Liver (tissue), 9 donors: ENCODE results near the gene ENPP7. TPM values are rescaled to one million over a fixed set of nuclear protein-coding genes. Genes with fewer than 3 reads are reported as not detected.

Experiments used
- DNase-seq: peaks from one replicate; pipeline ENCODE4 v3.0.0-alpha.2; 2017; ENCODE audit warnings: low spot score
- H3K27ac ChIP-seq, 2 donors: one replicate each; pipeline ENCODE4 v1.7.0; 2013; ENCODE audit warnings: inconsistent platforms in 2 of 2, low read length in 2 of 2, control low read depth in 1 of 2, low read depth in 1 of 2, mild to moderate bottlenecking in 1 of 2
- H3K27me3 ChIP-seq, 4 donors: one replicate each; pipeline versions ENCODE4 v1.6.1 to v1.7.0; 2013; ENCODE audit warnings: low read length in 3 of 4, inconsistent platforms in 1 of 4, mild to moderate bottlenecking in 1 of 4, moderate library complexity in 1 of 4; ENCODE audit not compliant: control insufficient read depth in 4 of 4, insufficient read depth in 4 of 4
- H3K36me3 ChIP-seq, 4 donors: one replicate each; pipeline versions ENCODE4 v1.6.1 to v1.7.0; 2013; ENCODE audit warnings: low read length in 3 of 4, mild to moderate bottlenecking in 3 of 4, low read depth in 1 of 4, moderate library complexity in 1 of 4; ENCODE audit not compliant: control insufficient read depth in 4 of 4, insufficient read depth in 3 of 4
- H3K4me1 ChIP-seq, 4 donors: one replicate each; pipeline versions ENCODE4 v1.6.1 to v1.7.0; 2013; ENCODE audit warnings: low read length in 3 of 4, mild to moderate bottlenecking in 3 of 4, moderate library complexity in 1 of 4; ENCODE audit not compliant: control insufficient read depth in 4 of 4, insufficient read depth in 4 of 4
- H3K4me3 ChIP-seq, 3 donors: one replicate each; pipeline versions ENCODE4 v1.6.1 to v1.7.0; 2013; ENCODE audit warnings: low read length in 3 of 3, control low read depth in 1 of 3, low read depth in 1 of 3, mild to moderate bottlenecking in 1 of 3
- H3K9ac ChIP-seq, 2 donors: one replicate each; pipeline ENCODE4 v1.7.0; 2013; ENCODE audit warnings: low read length in 2 of 2, mild to moderate bottlenecking in 2 of 2, moderate library complexity in 2 of 2, control low read depth in 1 of 2, low read depth in 1 of 2
- H3K9me3 ChIP-seq, 4 donors: one replicate each; pipeline versions ENCODE4 v1.6.1 to v1.7.0; 2013; ENCODE audit warnings: low read length in 3 of 4; ENCODE audit not compliant: control insufficient read depth in 4 of 4
- ATF3 ChIP-seq: IDR thresholded peaks from 2 replicates; pipeline ENCODE4 v1.6.1; 2016; ENCODE audit warnings: antibody characterized with exemption
- CTCF ChIP-seq: fragments of 150-350 bp; IDR thresholded peaks from 2 replicates; pipeline ENCODE4 v1.5.1; 2017; ENCODE audit warnings: improper control_type of control experiment, low read depth, low read length; ENCODE audit not compliant: missing input control
- EGR1 ChIP-seq, 2 donors: IDR thresholded peaks; 2 replicates each; pipeline ENCODE4 v1.6.1; 2016 to 2018; ENCODE audit warnings: antibody characterized with exemption in 2 of 2, low read depth in 2 of 2
- FOXA1 ChIP-seq: IDR thresholded peaks from 2 replicates; pipeline ENCODE4 v1.6.1; 2016; ENCODE audit warnings: antibody characterized with exemption
- FOXA2 ChIP-seq: IDR thresholded peaks from 2 replicates; pipeline ENCODE4 v1.6.1; 2016; ENCODE audit warnings: antibody characterized with exemption
- GABPA ChIP-seq, 2 donors: IDR thresholded peaks in 1 of 2; conservative IDR thresholded peaks in 1 of 2; 2 replicates each; pipeline ENCODE4 v1.6.1; 2016; ENCODE audit warnings: antibody characterized with exemption in 2 of 2, mild to moderate bottlenecking in 1 of 2, moderate library complexity in 1 of 2
- HNF4A ChIP-seq, 2 donors: conservative IDR thresholded peaks; 2 replicates each; pipeline ENCODE4 v1.6.1; 2016; ENCODE audit warnings: antibody characterized with exemption in 2 of 2, mild to moderate bottlenecking in 2 of 2
- HNF4G ChIP-seq: IDR thresholded peaks from 2 replicates; pipeline ENCODE4 v1.6.1; 2016; ENCODE audit warnings: antibody characterized with exemption
- JUND ChIP-seq, 2 donors: IDR thresholded peaks; 2 replicates each; pipeline ENCODE4 v1.6.1; 2016; ENCODE audit warnings: antibody characterized with exemption in 2 of 2
- MAX ChIP-seq: IDR thresholded peaks from 2 replicates; pipeline ENCODE4 v1.6.1; 2016; ENCODE audit warnings: antibody characterized with exemption
- RAD21 ChIP-seq, 2 donors: IDR thresholded peaks; 2 replicates each; pipeline ENCODE4 v1.6.1; 2016; ENCODE audit warnings: antibody characterized with exemption in 2 of 2, mild to moderate bottlenecking in 2 of 2
- REST ChIP-seq: IDR thresholded peaks from 2 replicates; pipeline ENCODE4 v1.6.1; 2016; ENCODE audit warnings: antibody characterized with exemption, mild to moderate bottlenecking
- RXRA ChIP-seq, 2 donors: IDR thresholded peaks; 2 replicates each; pipeline ENCODE4 v1.6.1; 2017 to 2018; ENCODE audit warnings: antibody characterized with exemption in 2 of 2, mild to moderate bottlenecking in 1 of 2
- SP1 ChIP-seq: IDR thresholded peaks from 2 replicates; pipeline ENCODE4 v1.6.1; 2018; ENCODE audit warnings: antibody characterized with exemption, mild to moderate bottlenecking
- TAF1 ChIP-seq: conservative IDR thresholded peaks from 2 replicates; pipeline ENCODE4 v1.6.1; 2016; ENCODE audit warnings: antibody characterized with exemption, mild to moderate bottlenecking
- YY1 ChIP-seq: IDR thresholded peaks from 2 replicates; pipeline ENCODE4 v1.6.1; 2016; ENCODE audit warnings: antibody characterized with exemption, mild to moderate bottlenecking
- ZBTB33 ChIP-seq: IDR thresholded peaks from 2 replicates; pipeline ENCODE4 v1.6.1; 2016; ENCODE audit warnings: antibody characterized with exemption
- WGBS: extraction: QIAGEN DNeasy Blood & Tissue Kit; methylation state at CpG from one replicate; pipeline ENCODE4 v1.1.7; 2013; 5-methylcytosine and 5-hydroxymethylcytosine counted together
- polyA plus RNA-seq, 2 donors: library from polyadenylated mRNA; stranded (reverse) in 1 of 2; unstranded in 1 of 2; fragments of 200-250 nt in 1 of 2; fragments of >200 nt in 1 of 2; fragmentation: Nextera tagmentation in 1 of 2; extraction: Ambion mirVana in 1 of 2; gene quantifications; one replicate each; pipeline versions ENCODE4 v1.2.1 to v1.2.3, GENCODE V29; 2013 to 2015
- total RNA-seq, 2 donors: library from RNA; depleted of rRNA; stranded (reverse); fragments of >200 nt; gene quantifications; one replicate each; pipeline ENCODE4 v1.2.3, GENCODE V29; 2014
- donor health status: healthy.
- donor health status: healthy.
- donor health status: healthy.
- donor health status: healthy.
- donor health status: healthy.

The ENPP7 gene
- total and polyA plus RNA-seq, 4 donors = 1.7 to 12.0 (median 3.9) TPM

GRCh38 chr17:79783891-79784290, 53.1 kb downstream of the ENPP7 start:
- no peak for DNase-seq
- whole genome bisulfite sequencing = 92% methylated on average over 18 of the region's 18 CpGs
- Histone ChIP-seq H3K9ac (no peak overlapping the region), H3K36me3 (no peaks in the 10 kb centered on the region), H3K27me3 (peaks cover 0 to 6% (median under 1%) of the 10 kb centered on the region in 4 donors), H3K4me3 (no peak overlapping the region), H3K9me3 (no peaks in the 10 kb centered on the region), H3K4me1 (peaks cover 0 to under 1% (median under 1%) of the 10 kb centered on the region in 4 donors), H3K27ac (no peak overlapping the region)
- TF ChIP-seq JUND (IDR thresholded peaks at IDR 0.05) (no peak), YY1 (no peak), ATF3 (no peak), MAX (no peak), CTCF (no peak), RXRA (IDR thresholded peaks at IDR 0.05) (no peak), HNF4A (conservative IDR thresholded peaks at IDR 0.05) (no peak), SP1 (no peak)

GRCh38 chr17:79784353-79785016, 53.7 kb downstream of the ENPP7 start:
- TF ChIP-seq HNF4A (conservative IDR thresholded peaks at IDR 0.05) (no peak), ATF3 (no peak), SP1 (no peak), GABPA (IDR thresholded peaks at IDR 0.05 in 1 of 2, conservative IDR thresholded peaks at IDR 0.05 in 1 of 2) (no peak), FOXA2 (no peak), TAF1 (no peak), MAX (no peak), EGR1 (IDR thresholded peaks at IDR 0.05; ENCODE audit: low read depth in 2 of 2) (no peak), FOXA1 (no peak), RXRA (IDR thresholded peaks at IDR 0.05) (no peak), JUND (IDR thresholded peaks at IDR 0.05) (no peak), REST (no peak), CTCF (no peak), ZBTB33 (no peak), HNF4G (no peak), YY1 (no peak), RAD21 (IDR thresholded peaks at IDR 0.05) (no peak)
- DNase-seq = no peak
- peaks cover 0 to 6% (median under 1%) of the 10 kb centered on the region in 4 donors for H3K27me3 ChIP-seq

More at GRCh38 chr17:79784353-79785016, 53.7 kb downstream of the ENPP7 start:
- Histone ChIP-seq H3K9me3 (no peaks in the 10 kb centered on the region), H3K27ac (no peak overlapping the region), H3K4me1 (no peaks in the 10 kb centered on the region), H3K4me3 (no peak overlapping the region), H3K36me3 (no peaks in the 10 kb centered on the region), H3K9ac (no peak overlapping the region)
- WGBS = 94% methylated on average over 31 of the region's 31 CpGs
